ENCODE results near the gene PUM1.
"Not testable (repeated sequence)": the region's sequence is repeated elsewhere in the genome, so short reads cannot be mapped to it uniquely, and the experiment has no call there.

Gene PUM1

DNA sequence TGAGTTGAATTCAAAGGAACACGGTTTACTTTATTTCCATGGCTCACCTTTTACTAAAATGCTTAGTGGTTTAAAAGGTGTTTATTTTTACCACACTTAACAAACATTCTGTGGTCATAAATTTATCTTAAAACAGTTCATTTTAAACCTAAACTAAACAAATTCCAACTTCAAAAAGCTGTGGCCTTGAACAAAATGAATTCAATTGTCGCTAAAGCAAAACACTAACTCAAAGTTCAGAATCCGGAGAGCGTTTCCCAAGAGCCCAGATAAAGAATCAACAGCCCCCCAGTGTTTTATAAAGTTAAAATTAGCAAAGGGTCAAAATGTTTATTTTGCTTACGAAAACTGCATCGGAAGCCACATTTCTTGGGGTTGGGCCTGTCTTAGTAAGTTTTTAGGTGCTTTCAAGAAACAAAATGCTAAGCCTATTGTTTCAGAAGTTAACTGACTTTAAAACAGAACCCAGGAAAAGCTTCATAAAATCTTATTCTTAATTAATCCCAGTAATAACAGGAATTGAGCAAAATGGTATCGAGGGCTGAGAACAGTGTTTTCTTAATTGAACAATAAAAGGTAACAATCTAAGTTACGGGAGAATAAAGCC is 1.3 kb downstream of the PUM1 start:
- no peak for DNase-seq (ENCODE audit: low read depth in 3 of 3)

DNA sequence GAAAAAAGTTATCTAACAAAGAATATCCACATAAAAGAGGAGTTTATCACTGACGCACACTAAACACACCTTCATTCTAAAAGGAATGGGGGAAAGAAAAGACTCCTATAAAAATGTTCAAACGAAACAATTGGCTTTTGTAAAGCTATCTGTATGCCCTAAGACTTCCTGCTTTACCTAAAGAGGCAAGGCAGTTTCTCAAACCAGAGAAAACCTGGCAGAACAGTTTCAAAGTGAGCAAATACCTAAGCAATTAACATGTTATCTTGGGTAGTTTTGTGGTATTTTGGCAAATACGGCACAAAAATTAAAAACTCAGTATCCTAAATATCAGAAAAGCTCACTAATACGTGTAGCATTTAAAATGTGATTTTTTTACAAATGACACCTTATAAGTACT is 1.9 kb downstream of the PUM1 start:
- DNase-seq (ENCODE audit: low read depth in 3 of 3) = no peak

DNA sequence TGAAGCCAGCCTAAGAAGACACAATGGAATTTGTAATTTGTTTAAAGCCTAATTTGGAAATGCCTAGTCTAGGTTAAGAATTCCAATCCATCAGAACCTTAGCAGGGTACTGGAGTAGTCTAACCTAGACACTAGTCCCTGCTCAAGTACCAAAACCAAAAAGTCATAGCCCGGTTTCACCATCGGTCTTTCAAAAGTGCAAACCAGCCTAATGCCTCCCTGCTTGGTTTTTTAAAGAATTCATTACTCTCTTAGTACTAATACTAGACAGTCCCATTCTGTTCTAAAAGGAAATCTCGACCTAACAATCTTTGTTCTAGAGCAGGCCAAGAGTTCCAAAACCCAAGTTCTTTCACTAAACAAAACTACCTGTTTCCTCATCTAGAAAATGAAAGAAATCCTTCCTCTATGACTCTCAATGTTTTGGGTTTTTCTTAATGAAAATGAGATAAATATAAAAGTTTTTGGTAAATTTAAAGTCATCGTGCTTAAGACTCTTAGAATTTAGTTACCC is 2.6 kb downstream of the PUM1 start:
- no peak for DNase-seq (ENCODE audit: low read depth in 3 of 3)

DNA sequence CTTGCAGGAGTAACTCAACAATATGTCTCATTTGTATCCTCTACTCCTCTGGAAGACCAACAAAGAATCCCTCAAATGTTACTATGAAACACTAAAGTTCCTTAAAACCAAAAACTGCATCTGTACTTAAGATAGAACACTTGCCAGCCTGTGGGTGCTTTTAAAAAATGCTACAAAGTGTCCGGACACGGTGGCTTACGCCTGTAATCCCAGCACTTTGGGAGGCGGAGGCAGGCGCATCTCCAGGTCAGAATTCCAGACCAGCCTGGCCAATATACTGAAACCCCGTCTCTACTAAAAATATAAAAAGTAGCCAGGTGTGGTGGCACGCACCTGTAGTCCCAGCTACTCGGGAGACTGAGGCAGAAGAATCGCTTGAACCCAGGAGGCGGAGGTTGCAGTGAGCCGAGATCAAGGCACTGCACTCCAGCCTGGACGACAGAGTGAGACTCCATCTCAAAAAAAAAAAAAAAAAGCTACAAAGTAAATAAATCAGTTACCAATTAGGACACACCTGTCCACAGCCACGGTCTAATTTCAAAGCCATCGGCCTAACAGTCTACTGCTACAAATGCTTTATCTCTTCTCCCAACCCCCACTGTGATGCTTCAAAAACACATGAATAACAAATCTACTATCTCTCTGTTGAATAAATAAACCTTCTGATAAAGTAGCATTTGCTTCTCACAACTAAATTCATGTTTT is 3.2 kb downstream of the PUM1 start:
- DNase-seq (ENCODE audit: low read depth in 3 of 3) = not testable (repeated sequence)

DNA sequence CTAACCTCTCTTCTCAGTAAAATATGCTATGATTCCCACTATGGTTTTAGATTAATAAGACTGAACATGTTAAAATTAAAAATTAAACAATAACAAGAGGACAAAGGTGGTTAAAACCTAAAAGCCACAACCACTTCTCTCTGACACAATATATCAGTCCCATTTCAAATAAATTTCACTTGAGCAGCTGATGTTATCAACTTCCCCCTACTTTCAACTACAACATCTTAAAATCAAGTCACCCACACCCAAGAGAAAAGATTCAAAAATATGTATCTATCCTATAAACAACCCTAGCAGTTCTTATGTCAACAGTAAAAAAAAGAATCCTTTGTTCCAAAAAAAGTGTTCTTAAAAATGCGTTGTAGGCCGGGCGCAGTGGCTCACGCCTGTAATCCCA is 7.5 kb downstream of the PUM1 start:
- no peak for DNase-seq (ENCODE audit: low read depth in 3 of 3)

DNA sequence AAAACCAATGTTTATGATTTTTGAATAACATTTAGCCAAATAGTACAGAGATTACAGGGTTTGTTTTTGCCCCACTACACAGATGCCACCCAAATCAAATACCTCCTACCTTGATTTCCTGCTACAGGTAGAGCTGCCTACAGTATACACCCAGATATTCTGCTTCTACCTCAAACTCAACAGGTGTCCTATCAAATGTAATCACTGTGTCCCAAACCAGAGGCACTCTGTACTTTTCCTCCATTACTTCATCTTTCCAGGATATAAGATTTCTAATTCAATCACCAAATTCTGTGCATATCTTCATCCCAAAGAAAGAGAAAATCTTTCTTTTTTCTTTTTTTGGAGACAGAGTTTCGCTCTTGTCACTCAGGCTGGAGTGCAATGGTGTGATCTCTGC is 9.6 kb downstream of the PUM1 start:
- DNase-seq (ENCODE audit: low read depth in 3 of 3) = no peak

DNA sequence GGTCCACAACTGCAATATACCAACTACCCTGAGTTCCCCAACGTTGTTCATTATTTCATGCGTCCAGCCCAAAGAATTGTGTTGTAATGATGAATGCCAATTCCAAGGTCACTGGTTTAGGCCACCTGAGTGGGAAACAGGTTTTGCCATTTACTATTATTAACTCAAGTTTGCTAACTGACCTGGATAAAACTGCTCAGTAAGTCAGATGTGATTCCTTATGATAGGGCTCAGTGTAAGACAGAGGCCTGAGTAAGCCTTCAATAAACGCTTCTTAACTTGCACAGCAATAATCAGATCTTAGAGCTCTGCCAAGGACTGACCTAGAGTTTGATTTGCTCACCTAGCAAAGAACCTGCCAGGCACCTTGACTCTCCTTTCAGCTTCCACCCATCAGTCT is 10.0 kb downstream of the PUM1 start:
- no peak for DNase-seq (ENCODE audit: low read depth in 3 of 3)

DNA sequence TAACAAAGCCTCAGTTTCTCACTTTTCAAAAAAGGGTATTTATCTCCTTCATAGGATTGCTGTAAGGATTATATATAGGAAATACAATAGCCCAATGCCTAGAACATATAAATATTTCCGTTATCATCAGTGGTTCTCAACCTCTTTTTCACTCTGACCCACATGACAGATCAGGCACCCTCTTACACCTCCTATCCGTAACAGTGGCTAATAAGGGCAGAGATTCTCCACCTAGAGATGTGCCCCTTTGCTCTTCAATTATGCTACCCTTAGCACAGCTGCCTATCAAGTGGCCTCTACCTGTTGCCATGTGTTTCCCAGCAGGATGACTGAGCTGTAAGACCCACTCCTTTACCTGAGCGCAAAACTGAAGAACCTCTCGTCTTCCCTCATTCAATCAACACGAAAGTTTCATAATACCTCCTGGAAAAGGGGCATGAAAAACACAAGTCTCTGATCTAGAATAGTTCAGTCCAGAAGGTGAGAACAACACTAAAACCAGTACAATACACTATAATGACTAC is 10.5 kb downstream of the PUM1 start:
- no peak for DNase-seq (ENCODE audit: low read depth in 3 of 3)

DNA sequence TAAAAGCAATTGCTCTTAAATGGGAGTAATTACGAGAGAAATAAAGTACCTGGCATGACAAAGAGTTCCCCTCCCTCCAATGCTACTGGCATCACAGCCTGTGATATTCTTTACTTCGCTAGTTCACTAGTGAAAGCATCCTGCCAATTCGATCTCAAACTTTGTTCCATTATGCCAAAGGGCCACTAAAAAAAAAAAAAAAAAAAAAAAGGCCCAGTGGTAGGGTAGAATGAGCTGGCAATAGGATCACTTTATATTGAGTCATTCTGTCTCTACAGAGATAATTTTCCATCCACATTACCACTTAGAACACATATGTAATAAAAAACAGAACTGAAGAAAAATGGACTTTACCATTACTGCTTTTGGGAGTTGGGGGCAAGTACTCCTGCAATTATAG is 11.2 kb downstream of the PUM1 start:
- DNase-seq (ENCODE audit: low read depth in 3 of 3) = no peak

DNA sequence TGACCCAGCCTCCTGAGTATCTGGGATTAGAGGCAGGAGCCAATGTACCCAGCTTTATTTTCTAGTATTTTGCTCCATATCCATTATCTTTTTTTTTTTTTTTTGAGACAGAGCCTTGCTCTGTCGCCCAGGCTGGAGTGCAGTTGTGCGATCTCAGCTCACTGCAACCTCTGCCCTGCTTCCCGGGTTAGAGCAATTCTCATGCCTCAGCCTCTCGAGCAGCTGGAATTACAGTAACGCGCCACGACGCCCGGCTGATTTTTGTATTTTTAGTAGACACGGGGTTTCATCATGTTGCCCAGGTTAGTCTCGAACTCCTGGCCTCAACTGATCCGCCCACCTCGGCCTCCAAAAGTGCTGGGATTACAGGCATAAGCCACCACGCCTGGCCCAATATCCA is 12.9 kb downstream of the PUM1 start:
- not testable (repeated sequence) for DNase-seq (ENCODE audit: low read depth in 3 of 3)

DNA sequence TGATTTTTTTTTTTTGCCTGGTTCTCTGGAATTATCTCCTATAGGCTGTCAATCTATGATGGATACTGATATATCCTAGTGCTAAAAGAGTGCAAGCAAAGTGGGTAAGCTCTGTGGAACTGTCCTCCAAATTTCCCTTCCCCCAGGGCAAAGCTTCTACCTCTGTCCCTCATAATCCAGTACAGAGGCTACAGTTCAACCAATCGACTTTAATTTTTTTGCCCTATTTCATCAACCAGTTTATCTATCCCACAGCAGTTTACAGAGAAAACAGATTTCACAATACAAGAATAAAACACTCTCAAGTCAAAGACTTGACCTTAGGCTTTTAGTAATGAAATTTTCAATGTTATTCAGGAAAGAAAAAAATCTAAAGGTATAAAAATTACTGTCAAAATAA is 13.9 kb downstream of the PUM1 start:
- DNase-seq (ENCODE audit: low read depth in 3 of 3) = no peak

DNA sequence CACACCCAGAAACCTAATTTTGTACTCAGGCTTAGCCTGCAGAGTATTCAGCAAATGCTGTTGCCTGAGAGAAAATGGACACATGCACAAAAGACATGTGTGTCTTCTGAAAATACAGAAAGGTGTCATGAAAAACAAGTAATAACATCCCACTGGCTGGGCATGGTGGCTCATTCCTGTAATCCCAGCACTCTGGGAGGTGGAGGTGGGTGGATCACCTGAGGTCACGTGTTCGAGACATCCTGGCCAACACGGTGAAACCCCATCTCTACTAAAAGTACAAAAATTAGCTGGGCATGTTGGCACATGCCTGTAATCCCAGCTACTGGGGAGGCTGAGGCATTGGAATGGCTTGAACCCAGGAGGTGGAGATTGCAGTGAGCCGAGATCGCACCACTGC is 18.0 kb downstream of the PUM1 start:
- not testable (repeated sequence) for DNase-seq (ENCODE audit: low read depth in 3 of 3)

DNA sequence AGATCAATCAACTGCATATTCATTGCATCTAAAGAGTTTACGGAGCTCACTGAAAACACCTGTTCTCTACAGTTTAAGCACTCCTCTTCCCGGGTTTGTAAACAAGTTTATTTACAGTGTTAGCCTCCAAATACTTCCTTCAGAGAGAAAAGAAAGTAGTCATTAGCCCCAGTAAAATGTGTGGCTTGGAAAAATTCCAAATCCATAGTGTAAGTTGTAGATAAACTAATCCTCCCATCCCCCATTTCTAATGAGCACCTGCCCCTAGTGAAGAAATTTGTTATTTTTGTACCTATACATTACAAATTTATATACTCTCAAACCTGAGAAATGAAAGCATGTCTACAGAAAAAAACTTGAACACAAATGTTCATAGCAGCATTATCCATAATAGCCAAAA is 21.9 kb downstream of the PUM1 start:
- DNase-seq (ENCODE audit: low read depth in 3 of 3) = no peak

DNA sequence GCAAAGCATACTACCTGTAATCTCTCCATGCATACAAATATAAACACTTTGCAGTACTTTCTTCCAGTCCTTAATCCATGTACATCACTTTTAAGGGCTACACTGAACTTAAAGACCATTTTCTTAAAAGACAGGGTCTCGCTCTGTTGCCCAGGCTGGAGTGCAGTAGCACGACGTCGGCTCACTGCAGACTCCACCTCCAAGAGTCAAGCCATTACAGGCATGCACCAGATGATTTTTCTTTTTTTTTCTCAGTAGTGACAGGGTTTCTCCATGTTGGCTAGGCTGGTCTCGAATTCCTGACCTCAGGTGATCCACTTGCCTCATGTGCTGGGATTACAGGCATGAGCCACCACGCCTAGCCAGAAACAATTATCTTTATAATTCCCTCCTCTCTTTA is 22.9 kb downstream of the PUM1 start:
- no peak for DNase-seq (ENCODE audit: low read depth in 3 of 3)

DNA sequence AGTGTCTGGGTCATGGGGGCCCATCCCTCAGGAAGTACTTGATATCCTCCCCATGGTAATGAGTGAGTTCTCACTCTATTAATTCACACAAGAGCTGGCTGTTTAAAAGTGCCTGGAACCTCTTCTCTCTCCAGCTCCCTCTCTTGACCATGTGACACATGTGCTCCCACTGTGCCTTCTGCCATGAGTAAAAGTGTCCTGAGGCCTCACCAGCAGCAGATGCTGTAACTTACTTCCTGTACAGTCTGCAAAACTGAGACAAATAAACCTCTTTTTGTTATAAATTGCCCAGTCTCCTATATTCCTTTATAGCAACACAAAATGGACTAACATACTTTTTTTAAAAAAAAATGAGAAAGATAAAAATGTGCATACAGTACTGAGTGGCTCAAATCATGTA is 24.0 kb downstream of the PUM1 start:
- no peak for DNase-seq (ENCODE audit: low read depth in 3 of 3)

DNA sequence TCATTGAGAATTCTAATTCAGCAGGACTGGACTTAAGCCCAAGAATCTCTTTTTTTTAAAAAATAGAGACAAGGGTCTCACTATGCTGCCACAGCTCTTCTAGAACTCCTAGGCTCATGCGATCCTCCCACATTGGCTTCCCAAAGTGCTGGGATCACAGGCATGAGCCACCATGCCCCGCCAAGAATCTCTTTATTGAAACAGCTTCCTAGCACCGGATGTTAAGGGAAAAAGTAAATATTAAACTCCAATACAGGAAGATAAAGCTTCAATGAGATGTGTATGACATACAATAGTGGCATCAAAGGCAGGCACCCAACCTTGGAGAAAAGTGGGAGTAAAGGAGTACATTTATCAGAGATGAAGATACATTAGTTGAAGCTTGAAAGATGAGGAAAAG is 25.5 kb downstream of the PUM1 start:
- DNase-seq (ENCODE audit: low read depth in 3 of 3) = no peak

DNA sequence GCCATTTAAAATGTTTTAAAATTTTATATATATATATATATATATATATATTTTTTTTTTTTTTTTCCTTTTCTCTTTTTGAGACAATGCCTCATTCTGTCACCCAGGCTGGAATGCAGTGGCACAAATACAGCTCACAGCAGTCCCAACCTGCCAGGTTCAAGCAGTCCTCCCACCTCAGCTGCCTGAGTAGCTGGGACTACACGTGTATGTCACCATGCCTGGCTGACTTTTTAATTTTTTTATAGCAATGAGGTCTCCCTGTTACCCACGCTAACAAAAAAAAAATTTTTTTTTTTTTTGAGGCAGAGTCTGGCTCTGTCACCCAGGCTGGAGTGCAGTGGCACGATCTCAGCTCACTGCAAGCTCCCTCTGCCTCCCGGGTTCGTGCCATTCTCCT is 26.6 kb downstream of the PUM1 start:
- DNase-seq (ENCODE audit: low read depth in 3 of 3) = not testable (repeated sequence)

DNA sequence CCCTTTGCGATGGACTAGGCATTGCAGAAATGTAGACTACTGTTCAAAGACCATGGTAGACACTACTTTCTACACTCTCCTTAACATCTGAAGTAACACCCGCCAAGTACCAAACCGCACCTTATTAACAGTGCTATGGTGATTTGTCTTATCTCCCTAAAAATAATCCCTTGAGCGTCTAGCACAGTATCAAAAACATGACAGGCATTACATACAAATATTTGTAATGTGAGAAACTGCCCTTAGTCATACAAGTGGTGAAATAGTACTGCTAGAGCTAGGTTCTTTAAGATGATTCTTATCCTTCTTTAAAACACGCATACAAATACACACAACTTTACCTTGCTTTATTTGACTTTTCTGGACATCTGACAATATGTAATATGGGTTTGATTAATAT is 27.2 kb downstream of the PUM1 start:
- no peak for DNase-seq (ENCODE audit: low read depth in 3 of 3)

DNA sequence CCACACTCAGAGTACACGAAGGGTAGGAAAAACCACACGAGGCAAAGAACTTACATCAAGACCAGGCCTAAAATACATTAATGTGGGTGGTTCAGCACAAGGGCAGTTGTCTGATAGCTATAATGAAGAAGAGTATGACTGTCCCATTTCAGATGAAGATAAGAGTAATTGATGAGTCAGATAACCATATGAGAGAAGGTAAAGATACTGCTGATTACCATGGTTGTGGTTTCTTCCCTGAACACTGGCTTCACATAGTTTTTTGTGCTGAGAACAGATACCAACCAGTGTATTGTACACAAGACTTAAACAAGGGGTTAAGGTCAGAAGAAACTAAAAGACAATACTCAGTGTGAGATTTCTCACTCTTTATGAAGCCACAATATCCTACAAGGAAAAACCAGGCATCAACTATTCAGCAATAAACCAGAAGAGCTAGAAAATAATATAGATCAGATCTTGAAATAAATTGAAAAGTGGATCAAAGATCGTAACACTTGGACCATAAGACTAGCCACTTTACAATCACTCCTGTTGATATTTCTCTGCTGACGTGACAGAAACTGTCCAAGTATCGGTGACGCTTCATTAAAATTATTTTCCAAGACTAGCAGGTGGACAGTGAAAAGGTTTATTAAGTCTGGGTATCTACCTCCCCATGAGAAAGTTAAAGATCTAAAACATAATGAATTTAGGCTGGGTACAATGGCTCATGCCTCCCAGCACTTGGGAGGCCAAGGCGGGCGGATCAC is 28.6 kb downstream of the PUM1 start:
- no peak for DNase-seq (ENCODE audit: low read depth in 3 of 3)

DNA sequence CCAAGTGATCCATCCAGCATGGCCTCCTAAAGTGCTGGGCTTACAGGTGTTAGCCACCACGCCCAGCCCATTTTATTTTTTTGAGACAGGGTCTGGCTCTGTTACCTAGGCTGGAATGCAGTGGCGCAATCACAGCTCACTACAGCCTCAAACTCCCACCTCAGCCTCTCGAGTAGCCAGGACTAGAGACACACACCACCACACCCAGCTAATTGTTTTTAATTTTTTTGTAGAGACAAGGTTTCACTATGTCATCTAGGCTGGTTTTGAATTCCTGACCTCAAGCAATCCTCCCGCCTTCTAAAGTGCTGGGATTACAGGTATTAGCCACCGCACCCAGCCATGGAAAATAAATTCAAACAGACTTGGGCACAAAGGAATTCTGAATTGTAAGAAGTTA is 31.9 kb downstream of the PUM1 start:
- DNase-seq (ENCODE audit: low read depth in 3 of 3) = no peak

DNA sequence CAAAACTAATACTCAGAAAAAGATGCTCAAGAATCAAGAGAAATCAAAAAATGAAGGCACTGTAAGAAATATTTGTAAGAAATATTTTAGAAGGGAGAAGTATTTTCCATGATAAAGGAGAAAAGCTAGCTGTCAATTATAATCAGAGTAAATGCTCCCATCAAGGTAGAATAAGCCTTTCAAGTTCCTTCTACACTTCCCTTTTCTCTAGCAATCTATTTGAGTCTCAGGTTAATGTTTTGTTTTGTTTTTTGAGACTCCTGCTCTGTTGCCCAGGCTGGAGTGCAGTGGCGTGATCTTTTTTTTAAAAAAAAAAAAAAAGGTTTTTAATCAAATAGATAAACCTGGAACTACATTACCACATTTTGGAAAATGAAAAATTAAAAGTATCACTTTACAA is 33.3 kb downstream of the PUM1 start:
- DNase-seq (ENCODE audit: low read depth in 3 of 3) = no peak

DNA sequence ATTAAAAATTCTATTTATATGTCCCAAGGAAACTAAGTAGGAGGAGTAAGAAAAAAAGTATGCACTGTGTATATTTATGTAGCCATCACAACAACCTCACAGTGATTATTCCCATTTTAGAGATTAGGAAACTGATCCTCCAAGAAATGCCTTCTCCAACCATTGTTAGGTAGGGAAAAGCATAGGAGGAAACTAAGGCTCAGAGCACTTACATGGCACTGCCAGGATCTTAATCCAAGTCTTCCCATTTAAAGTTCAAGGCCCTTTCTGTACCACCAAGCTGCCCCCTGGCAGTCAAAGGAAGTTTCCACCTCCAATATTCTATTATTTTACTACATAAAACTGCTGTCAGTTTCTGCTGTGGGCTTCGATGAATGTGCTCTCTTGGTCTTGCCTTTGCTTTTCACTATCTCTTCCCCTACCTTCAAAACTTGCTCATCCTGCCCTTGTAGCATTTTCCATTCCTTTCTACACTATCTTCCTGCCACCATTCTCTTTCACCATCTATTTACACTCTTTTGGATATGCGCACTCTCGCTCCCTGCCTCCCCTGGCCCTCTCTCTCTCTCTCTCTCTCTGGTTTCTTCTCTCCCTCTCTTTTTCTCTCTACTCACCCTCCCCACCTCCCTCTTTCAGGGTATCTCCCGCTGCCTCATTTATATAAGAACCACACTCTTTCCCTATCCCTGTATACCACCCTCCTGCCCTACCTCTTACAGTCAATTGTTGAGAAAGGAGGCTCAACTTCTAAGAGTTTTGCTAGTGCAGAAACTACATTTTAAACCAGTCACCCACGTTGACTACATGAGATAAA is 34.0 kb downstream of the PUM1 start:
- DNase-seq (ENCODE audit: low read depth in 3 of 3) = no peak
